Right renal pelvis (tissue), 4 donors: ENCODE measurements around the gene EXOC8. TPM values are rescaled to one million over a fixed set of nuclear protein-coding genes. Genes with fewer than 3 reads are reported as not detected.

Experiments
- DNase-seq, 4 donors: peaks; one replicate each; pipeline ENCODE4 v3.0.0-alpha.2; 2013; ENCODE audit warnings: low read depth in 4 of 4, low spot score in 3 of 4, missing footprints in 1 of 4
- polyA plus RNA-seq, 4 donors: library from polyadenylated mRNA; unstranded; fragments of 120-200 nt; gene quantifications; one replicate each; pipeline ENCODE4 v1.2.1, GENCODE V29; 2013; ENCODE audit not compliant: insufficient read length in 4 of 4

Gene EXOC8
- polyA plus RNA-seq, 4 donors: 10.1 to 13.1 (median 12.0) TPM

DNA sequence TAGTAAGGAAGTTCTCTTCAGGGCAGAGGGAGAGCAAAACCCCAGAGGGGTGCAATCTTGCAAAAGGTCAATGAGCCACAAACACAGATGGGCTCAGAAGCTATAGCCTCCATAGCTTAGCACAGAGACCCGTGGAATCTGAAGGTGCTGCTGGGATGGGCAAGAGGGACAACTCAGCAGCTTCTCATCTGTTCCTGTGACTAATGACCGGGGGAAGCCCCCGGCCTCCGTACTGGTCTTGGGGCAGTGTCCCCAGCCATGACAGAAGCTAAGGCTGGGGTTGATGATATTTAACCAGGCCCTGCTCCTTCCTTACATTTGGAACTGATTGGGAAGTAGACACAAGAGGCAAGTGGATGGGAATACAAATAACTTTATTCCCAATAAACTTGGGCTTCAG is 19.1 kb downstream of the EXOC8 start:
- no peak for DNase-seq

DNA sequence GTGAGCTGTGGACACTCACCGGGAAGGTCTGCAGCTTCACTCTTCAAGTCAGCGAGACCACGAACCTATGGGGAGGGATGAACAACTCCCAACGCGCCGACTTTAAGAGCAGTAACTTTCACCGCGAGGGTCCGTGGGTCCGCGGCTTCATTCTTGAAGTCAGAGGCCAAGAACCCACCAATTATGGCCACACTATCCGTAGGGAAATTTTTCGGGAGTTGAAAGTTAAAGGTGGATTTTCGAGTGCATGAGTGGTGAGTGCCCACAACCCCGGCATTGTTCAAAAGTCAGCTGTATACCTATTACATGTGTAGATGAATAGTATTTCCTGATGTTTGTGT is 19.7 kb downstream of the EXOC8 start:
- DNase-seq: no peak

DNA sequence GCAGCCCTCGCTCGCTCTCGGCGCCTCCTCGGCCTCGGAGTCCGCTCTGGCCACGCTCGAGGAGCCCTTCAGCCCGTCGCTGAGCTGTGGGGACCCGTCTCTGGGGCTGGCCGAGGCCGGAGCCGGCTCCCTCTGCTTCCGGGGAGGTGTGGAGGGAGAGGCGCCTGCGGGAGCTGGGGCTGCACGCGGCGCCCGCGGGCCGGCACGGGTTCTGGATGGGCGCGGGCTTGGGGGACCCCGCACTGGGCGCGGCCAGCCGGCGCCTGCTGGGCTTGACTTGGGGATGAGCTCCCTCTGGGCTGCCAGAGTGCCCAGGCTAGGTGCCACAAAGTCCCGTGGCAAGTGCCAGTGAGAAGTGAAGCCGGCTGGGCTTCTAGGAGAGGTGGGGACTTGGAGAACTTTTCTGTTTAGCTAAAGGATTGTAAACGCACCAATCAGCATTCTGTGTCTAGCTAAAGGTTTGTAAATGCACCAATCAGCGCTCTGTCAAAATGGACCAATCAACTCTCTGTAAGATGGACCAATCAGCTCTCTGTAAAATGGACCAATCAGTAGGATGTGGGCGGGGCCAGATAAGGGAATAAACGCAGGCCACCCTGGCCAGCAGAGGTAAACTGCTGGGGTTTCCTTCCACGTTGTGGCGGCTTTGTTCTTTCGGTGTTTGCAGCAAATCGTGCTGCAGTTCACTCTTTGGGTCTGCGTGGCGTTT is 20.2 kb downstream of the EXOC8 start:
- DNase-seq: no peak

DNA sequence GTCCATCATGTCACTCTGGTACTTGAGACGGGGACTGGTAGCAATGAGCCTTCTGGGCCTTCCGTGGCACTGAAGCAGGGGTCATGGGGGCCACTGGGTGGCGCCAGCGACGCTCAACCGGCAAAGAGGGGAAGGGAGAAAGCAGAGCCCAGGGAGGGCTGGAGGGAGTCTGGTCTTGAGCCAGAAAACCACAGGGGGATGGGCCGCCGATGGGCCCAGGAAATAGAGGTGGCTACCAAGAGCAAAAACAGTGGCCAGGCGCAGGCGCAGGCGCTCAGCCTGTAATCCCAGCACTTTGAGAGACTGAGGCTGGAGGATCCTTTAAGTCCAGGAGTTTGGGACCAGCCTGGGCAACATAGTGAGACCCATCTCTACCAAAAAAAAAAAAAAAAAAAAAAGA is 21.8 kb downstream of the EXOC8 start:
- DNase-seq: no peak

DNA sequence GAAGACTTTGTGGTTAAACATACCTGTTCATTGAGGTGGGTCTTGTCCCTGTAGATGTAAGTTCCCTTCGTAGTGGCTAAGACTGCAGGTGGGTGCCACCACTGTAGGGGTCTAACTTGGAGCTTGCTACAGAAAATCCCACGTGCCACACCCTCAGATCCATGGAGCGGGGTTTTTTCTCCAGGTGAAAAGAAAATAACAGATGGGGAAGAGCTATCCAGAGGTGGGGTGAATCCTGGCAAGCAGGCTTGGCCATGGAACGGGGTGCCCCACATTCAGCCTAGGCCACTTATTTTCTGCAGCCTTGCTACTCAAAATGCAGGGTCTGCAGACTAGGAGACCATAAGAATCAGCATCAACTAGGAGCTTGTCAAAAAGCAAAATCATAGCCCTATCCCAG is 24.0 kb downstream of the EXOC8 start:
- DNase-seq: no peak

DNA sequence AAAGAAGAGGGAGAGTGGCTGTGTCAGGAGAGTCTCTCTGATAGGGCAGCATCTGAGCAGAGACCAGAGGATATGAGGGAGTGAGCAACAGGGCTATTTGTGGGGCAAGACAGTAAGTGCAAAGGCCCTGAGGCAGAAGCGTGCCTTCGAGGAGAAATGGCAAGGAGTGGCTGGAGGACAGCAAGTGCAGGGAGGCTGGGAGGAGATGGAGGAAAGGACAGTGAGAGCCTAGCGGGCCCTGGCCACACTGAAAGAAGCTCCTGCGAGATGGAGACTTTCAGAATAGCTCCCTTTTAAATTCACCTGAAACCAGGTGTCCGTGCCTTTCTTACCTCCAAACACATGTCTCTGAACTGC is 25.2 kb downstream of the EXOC8 start:
- DNase-seq: no peak

DNA sequence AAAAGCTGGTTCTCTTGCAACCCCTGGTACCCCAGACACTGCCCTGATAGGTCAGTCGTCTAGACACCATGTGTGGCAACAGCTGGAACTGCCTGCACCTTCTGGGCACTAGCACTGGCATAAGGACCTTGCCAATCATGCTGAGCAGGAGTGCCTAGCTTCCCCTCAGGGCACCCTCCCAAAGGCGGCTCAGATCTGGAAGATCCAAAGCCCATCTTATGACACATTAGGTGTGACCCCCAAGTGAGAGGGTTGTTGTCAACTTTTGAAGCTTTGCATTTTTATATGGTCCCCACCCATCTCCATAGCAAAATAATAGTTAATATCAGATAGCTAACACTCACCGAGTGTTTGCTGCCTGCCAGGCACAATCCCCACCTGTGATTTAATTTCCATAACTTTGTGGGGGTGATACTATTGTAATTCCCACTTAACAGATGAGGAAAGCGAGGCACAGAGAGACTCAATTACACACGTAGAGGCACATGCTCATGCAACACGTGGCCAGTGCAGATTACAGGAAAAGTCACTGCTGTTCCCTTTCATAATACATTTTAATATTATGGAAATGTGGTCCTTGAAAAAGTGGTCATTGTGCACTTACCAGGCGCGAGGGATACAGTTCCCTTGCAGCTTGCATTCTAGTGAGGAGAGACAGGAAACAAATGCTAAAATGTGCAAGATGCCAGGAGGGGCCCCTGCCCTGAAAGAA is 25.8 kb downstream of the EXOC8 start:
- DNase-seq: no peak

DNA sequence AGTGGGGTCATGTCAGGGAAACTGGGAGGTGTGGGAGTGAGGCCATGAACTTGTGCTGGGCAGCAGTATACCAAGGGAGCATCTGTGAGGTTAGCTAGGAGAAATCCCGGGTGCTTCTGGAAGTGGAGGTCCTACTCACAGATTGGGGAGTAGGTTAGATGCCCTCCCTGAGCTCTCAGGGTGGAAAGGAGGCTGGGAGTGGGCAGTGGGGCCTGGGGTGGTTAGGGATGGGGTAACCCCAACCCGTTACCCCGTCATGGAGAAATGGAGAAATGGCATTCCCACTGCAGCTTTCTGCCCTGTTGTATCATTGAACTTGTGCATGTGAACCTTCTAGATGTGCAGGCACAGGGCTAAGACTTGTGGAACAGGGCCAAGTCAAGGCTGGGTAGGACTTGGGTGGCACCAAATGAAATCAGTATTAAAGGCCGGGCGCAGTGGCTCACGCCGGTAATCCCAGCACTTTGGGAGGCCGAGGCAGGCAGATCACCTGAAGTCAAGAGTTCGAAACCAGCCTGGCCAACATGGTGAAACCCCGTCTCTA is 27.2 kb downstream of the EXOC8 start:
- DNase-seq: no peak

DNA sequence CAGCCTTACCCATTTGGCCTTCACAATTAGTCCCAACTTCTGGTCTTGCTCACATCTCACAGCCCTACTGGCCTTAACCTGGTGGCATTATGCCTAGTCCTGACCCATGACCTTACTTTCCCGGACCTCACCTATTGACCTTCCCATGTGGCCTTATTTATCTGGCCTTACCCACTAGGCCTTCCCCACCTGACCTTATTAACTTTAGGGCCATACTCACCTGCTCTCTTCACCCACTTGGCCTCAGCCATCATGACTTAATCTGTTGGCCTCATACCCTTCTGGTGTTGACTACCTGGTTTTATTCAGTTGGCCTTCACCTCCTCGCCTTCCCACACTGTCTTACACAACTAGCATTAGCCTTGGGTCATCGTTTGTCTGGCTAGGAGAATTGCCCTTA is 35.7 kb downstream of the EXOC8 start:
- no peak for DNase-seq

DNA sequence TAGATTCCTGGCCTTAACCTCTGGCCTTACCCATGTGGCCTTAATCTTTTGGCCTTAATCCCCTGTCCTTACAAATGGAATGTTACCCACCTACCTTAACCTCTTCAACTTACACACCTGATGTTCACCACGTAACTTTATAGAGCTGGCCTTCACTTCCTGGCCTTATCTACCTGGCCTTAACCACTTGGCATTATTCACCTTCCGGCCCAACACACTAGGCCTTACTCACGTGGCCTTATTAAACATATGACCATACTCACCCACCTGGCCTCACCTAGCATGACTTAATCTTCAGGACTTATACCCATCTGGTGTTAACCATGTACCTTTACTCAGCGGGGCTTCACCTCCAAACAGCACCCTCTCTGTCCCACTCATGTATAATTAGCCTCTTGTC is 41.7 kb downstream of the EXOC8 start:
- no peak for DNase-seq

DNA sequence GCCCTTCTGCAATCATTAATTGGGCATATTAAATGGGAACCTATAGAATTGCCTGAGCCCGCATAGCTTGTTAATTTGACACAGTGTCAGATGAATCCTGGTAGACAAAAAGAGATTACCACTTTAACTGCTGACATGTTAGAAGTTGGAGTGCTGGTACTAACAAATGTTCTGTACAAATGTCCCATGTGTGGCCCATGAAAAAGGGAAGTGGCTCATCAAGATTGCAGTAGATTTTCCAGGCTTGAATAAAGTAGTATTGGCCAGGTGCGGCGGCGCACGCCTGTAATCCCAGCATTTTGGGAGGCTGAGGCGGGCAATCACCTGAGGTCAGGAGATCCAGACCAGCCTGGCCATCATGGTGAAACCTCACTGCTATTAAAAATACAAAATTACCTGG is 51.0 kb downstream of the EXOC8 start:
- DNase-seq: no peak

DNA sequence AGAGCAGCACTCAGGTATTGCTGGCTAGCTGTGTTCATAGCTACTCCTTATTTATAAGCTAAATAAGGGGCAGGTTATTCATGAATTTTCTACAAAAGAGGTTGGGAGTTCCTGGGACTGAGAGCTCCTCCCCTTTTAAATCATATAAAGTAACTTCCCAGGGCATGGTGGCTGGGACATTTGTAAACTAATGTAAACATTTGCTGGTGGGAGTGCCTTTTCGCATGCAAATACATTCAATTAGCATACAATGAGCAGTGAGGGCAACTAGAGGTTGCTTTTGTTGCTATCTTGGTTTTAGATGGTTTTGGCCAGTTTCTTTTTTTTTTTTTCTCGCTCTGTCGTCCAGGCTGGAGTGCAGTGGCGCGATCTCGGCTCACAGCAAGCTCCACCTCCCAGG is 53.2 kb downstream of the EXOC8 start:
- DNase-seq: no peak

Other genes starting within 250 kb of the EXOC8 start
- under 1 TPM; 0.06 to 0.22 (median 0.10) TPM for gene TRIM67, start 175.8 kb downstream of the EXOC8 start, polyA plus RNA-seq
- gene GNPAT, start 96.6 kb downstream of the EXOC8 start, polyA plus RNA-seq: 10 to 100 TPM; 61.4 to 70.8 (median 63.7) TPM
- 10 to 100 TPM; 10.9 to 16.4 (median 13.9) TPM for gene SPRTN, start 441 bp upstream of the EXOC8 start, polyA plus RNA-seq
- 10 to 100 TPM; 40.1 to 48.1 (median 44.0) TPM for gene EGLN1, start 84.4 kb upstream of the EXOC8 start, polyA plus RNA-seq
- 10 to 100 TPM; 52.4 to 63.4 (median 60.9) TPM for gene TSNAX, start 190.8 kb upstream of the EXOC8 start, polyA plus RNA-seq